ENCODE measurements around the gene NOD2.

Gene NOD2

GRCh38 chr16:50684823-50685461, 8.5 kb upstream of the NOD2 start:
- Histone ChIP-seq H3K27me3 (ENCODE audit: control insufficient read depth, insufficient read depth, low read length) (no peaks in the 10 kb centered on the region), H3K9me3 (ENCODE audit: control insufficient read depth, low read length) (no peaks in the 10 kb centered on the region), H3K4me3 (ENCODE audit: low read length) (no peak overlapping the region), H3K36me3 (ENCODE audit: control insufficient read depth, insufficient read depth, low read length) (no peaks in the 10 kb centered on the region), H3K9ac (ENCODE audit: low read length) (no peak overlapping the region), H3K4me1 (ENCODE audit: control insufficient read depth, insufficient read depth, low read length) (no peaks in the 10 kb centered on the region)

- Histone ChIP-seq H3K9ac (ENCODE audit: low read length) (no peak overlapping the region), H3K36me3 (ENCODE audit: control insufficient read depth, insufficient read depth, low read length) (no peaks in the 10 kb centered on the region), H3K4me3 (ENCODE audit: low read length) (no peak overlapping the region), H3K9me3 (ENCODE audit: control insufficient read depth, low read length) (no peaks in the 10 kb centered on the region), H3K27me3 (ENCODE audit: control insufficient read depth, insufficient read depth, low read length) (no peaks in the 10 kb centered on the region), H3K4me1 (ENCODE audit: control insufficient read depth, insufficient read depth, low read length) (no peaks in the 10 kb centered on the region)
Observed at GRCh38 chr16:50685462-50686063, 7.8 kb upstream of the NOD2 start.

DNA sequence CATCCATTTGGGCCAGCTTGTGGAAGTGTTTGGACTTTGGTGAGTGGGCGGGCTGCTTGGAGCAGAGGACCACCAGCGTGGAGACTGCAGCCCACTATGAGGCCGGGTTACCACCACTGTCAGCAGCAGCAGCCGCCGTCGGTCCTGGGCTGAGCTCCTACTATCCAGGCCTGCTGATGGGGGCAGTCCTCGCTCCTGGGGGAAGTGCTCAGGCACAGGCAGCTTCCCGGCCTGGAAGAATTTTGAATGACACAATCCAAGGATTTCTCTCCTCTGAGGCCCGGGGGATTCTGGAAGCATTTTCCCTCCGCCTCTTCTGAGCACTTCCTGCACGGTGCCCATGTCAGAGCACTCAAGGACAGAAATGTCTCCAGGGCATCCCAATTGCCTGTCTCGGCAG, 5.3 kb upstream of the NOD2 start:
- no peak overlapping the region for H3K9ac ChIP-seq (ENCODE audit: low read length)

GRCh38 chr16:50688867-50689266, 4.5 kb upstream of the NOD2 start:
- Histone ChIP-seq H3K4me1 (ENCODE audit: control insufficient read depth, insufficient read depth, low read length) (peaks cover 4% of the 10 kb centered on the region), H3K9ac (ENCODE audit: low read length) (no peak overlapping the region), H3K9me3 (ENCODE audit: control insufficient read depth, low read length) (no peaks in the 10 kb centered on the region), H3K27me3 (ENCODE audit: control insufficient read depth, insufficient read depth, low read length) (peaks cover 7% of the 10 kb centered on the region), H3K36me3 (ENCODE audit: control insufficient read depth, insufficient read depth, low read length) (no peaks in the 10 kb centered on the region), H3K4me3 (ENCODE audit: low read length) (no peak overlapping the region)

More for the DNA sequence above, 5.3 kb upstream of the NOD2 start:
- Histone ChIP-seq H3K27me3 (ENCODE audit: control insufficient read depth, insufficient read depth, low read length) (peaks cover 1% of the 10 kb centered on the region), H3K9me3 (ENCODE audit: control insufficient read depth, low read length) (no peaks in the 10 kb centered on the region), H3K4me1 (ENCODE audit: control insufficient read depth, insufficient read depth, low read length) (no peaks in the 10 kb centered on the region), H3K4me3 (ENCODE audit: low read length) (no peak overlapping the region), H3K36me3 (ENCODE audit: control insufficient read depth, insufficient read depth, low read length) (no peaks in the 10 kb centered on the region)

DNA sequence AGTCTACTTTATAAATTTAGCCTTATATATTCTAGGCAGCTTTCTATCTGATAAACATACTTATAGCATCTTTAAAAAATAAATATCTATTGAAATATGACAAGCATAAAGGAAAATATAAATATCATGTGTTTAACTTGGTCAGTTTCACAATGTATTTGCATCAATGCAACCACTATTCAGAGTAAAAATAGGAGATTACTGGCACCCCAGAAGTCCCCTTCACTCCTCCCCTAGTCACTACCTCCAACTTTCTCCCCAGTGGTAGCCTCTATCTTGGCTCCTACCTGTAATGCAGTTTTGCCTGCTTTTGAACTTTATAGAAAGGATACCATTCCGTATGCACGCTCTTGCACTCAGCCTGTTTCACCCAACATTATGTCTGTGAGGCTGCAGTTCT, 3.2 kb upstream of the NOD2 start:
- Histone ChIP-seq H3K36me3 (ENCODE audit: control insufficient read depth, insufficient read depth, low read length) (no peaks in the 10 kb centered on the region), H3K9ac (ENCODE audit: low read length) (no peak overlapping the region), H3K4me1 (ENCODE audit: control insufficient read depth, insufficient read depth, low read length) (peaks cover 6% of the 10 kb centered on the region), H3K4me3 (ENCODE audit: low read length) (no peak overlapping the region), H3K27me3 (ENCODE audit: control insufficient read depth, insufficient read depth, low read length) (peaks cover 13% of the 10 kb centered on the region), H3K9me3 (ENCODE audit: control insufficient read depth, low read length) (no peaks in the 10 kb centered on the region)

DNA sequence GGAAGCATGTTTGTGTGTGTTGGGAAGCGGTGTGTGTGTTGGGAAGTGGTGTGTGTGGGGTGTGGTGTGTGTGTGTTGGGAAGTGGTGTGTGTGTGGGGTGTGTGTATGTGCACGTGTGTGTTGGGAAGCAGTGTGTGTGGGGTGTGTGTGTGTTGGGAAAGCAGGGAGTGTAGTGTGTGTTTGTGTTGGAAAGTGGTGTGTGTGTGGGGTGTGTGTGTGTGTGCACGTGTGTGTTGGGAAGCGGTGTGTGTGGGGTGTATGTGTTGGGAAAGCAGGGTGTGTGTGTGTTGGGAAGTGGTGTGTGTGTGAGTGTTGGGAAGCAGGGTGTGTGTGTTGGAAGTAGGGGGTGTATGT, 785 bp upstream of the NOD2 start:
- Histone ChIP-seq H3K4me1 (ENCODE audit: control insufficient read depth, insufficient read depth, low read length) (peaks cover 22% of the 10 kb centered on the region), H3K9ac (ENCODE audit: low read length) (no peak overlapping the region), H3K9me3 (ENCODE audit: control insufficient read depth, low read length) (no peaks in the 10 kb centered on the region), H3K4me3 (ENCODE audit: low read length) (no peak overlapping the region), H3K36me3 (ENCODE audit: control insufficient read depth, insufficient read depth, low read length) (no peaks in the 10 kb centered on the region), H3K27me3 (ENCODE audit: control insufficient read depth, insufficient read depth, low read length) (peaks cover 13% of the 10 kb centered on the region)

GRCh38 chr16:50694206-50694605, 800 bp downstream of the NOD2 start:
- Histone ChIP-seq H3K27me3 (ENCODE audit: control insufficient read depth, insufficient read depth, low read length) (peaks cover 13% of the 10 kb centered on the region), H3K9me3 (ENCODE audit: control insufficient read depth, low read length) (no peaks in the 10 kb centered on the region), H3K9ac (ENCODE audit: low read length) (peak overlapping the region; percentile 47), H3K4me1 (ENCODE audit: control insufficient read depth, insufficient read depth, low read length) (peaks cover 32% of the 10 kb centered on the region), H3K4me3 (ENCODE audit: low read length) (no peak overlapping the region), H3K36me3 (ENCODE audit: control insufficient read depth, insufficient read depth, low read length) (no peaks in the 10 kb centered on the region)

- no peaks in the 10 kb centered on the region for H3K36me3 ChIP-seq (ENCODE audit: control insufficient read depth, insufficient read depth, low read length)
- peaks cover 32% of the 10 kb centered on the region for H3K4me1 ChIP-seq (ENCODE audit: control insufficient read depth, insufficient read depth, low read length)
- no peak overlapping the region for H3K4me3 ChIP-seq (ENCODE audit: low read length)
- H3K9me3 ChIP-seq (ENCODE audit: control insufficient read depth, low read length) = no peaks in the 10 kb centered on the region
- peaks cover 13% of the 10 kb centered on the region for H3K27me3 ChIP-seq (ENCODE audit: control insufficient read depth, insufficient read depth, low read length)
- no peak overlapping the region for H3K9ac ChIP-seq (ENCODE audit: low read length)
Observed at GRCh38 chr16:50695017-50696000, 1.9 kb downstream of the NOD2 start.

DNA sequence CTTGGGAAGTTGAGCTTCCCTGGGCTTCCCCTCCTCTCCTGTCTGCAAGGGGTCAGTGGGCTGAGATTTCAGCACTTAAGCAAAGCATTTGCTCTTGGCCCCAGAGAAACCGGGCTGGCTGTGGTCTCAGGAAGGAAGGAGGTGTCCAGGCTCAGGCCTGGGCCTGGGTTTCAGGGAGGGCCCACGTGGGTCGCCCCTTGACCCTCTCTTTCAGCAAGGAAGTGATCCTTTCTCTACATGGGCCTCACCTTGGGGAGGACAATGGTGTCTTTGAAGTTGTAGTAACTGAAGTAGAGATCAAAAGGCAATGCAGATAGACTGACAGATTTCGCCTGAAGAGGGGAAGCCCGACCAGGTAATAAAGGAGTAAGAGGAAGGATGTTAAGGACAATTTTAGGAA, 2.7 kb downstream of the NOD2 start:
- H3K4me3 ChIP-seq (ENCODE audit: low read length) = no peak overlapping the region
- no peaks in the 10 kb centered on the region for H3K9me3 ChIP-seq (ENCODE audit: control insufficient read depth, low read length)
- peaks cover 13% of the 10 kb centered on the region for H3K27me3 ChIP-seq (ENCODE audit: control insufficient read depth, insufficient read depth, low read length)
- peaks cover 32% of the 10 kb centered on the region for H3K4me1 ChIP-seq (ENCODE audit: control insufficient read depth, insufficient read depth, low read length)
- no peaks in the 10 kb centered on the region for H3K36me3 ChIP-seq (ENCODE audit: control insufficient read depth, insufficient read depth, low read length)
- H3K9ac ChIP-seq (ENCODE audit: low read length) = no peak overlapping the region

- Histone ChIP-seq H3K36me3 (ENCODE audit: control insufficient read depth, insufficient read depth, low read length) (no peaks in the 10 kb centered on the region), H3K9me3 (ENCODE audit: control insufficient read depth, low read length) (no peaks in the 10 kb centered on the region), H3K27me3 (ENCODE audit: control insufficient read depth, insufficient read depth, low read length) (peaks cover 13% of the 10 kb centered on the region), H3K4me3 (ENCODE audit: low read length) (no peak overlapping the region), H3K4me1 (ENCODE audit: control insufficient read depth, insufficient read depth, low read length) (peaks cover 32% of the 10 kb centered on the region), H3K9ac (ENCODE audit: low read length) (no peak overlapping the region)
Observed at GRCh38 chr16:50696575-50697420, 3.4 kb downstream of the NOD2 start.

- H3K4me1 ChIP-seq (ENCODE audit: control insufficient read depth, insufficient read depth, low read length) = peaks cover 32% of the 10 kb centered on the region
- H3K9ac ChIP-seq (ENCODE audit: low read length) = peak overlapping the region; percentile 64
Observed at GRCh38 chr16:50697421-50697715, 4.0 kb downstream of the NOD2 start.

More at GRCh38 chr16:50697421-50697715, 4.0 kb downstream of the NOD2 start:
- Histone ChIP-seq H3K9me3 (ENCODE audit: control insufficient read depth, low read length) (no peaks in the 10 kb centered on the region), H3K4me3 (ENCODE audit: low read length) (no peak overlapping the region), H3K36me3 (ENCODE audit: control insufficient read depth, insufficient read depth, low read length) (no peaks in the 10 kb centered on the region), H3K27me3 (ENCODE audit: control insufficient read depth, insufficient read depth, low read length) (peaks cover 13% of the 10 kb centered on the region)
